NT2/D1 (cell line): ENCODE data around the gene IKZF3.

ENCODE experiments used
- SUZ12 ChIP-seq: IDR thresholded peaks from 2 replicates; pipeline ENCODE4 v1.6.1; 2011; ENCODE audit not compliant: insufficient read length, insufficient read depth; ENCODE audit errors: extremely low read depth
- YY1 ChIP-seq: IDR thresholded peaks from 2 replicates; pipeline ENCODE4 v1.6.1; 2011; ENCODE audit not compliant: insufficient read length, insufficient read depth
- ZNF274 ChIP-seq: IDR thresholded peaks from 2 replicates; pipeline ENCODE4 v1.6.1; 2011; ENCODE audit warnings: mild to moderate bottlenecking, low read depth, low read length

DNA sequence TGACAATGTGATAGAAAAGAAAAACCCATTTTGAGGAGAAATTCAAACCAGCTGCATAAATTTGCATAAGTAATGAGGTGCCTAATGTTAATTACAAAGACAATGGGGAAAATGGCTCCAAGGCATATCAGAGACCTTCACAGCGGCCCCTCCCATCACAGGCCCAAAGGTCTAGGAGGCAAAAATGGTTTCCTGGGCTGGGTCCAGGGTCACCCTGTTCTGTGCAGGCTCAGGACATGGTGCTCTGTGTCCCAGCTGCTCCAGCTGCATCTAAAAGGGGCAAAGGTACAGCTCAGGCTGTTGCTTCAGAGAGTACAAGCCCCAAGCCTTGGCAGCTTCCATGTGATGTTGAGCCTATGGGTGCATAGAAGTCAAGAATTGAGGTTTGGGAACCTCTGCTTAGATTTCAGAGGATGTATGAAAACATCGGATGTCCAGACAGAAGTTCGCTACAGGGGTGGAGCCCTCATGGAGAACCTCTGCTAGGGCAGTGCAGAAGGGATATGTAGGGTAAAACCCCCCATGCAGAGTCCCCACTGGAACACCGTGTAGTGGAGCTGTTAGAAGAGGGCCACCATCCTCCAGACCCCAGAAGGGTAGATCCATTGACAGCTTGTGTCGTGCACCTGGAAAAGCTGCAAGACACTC, 40.6 kb downstream of the IKZF3 start:
- TF ChIP-seq YY1 (no peak), ZNF274 (no peak), SUZ12 (no peak)
